IPS-18a (cell line): ENCODE results near the gene PIP5K1B.
A peak's percentile ranks its signal among the peaks of the same experiment; 100 is the strongest.

Source experiments
- H3K27ac ChIP-seq: one replicate; pipeline ENCODE4 v1.5.1; 2013; ENCODE audit warnings: low read length
- H3K27me3 ChIP-seq: one replicate; pipeline ENCODE4 v1.6.1; 2013; ENCODE audit warnings: mild to moderate bottlenecking, low read length; ENCODE audit not compliant: control insufficient read depth, insufficient read depth
- H3K36me3 ChIP-seq: one replicate; pipeline ENCODE4 v1.6.1; 2013; ENCODE audit warnings: low read depth, low read length; ENCODE audit not compliant: control insufficient read depth
- H3K4me1 ChIP-seq: one replicate; pipeline ENCODE4 v1.6.1; 2013; ENCODE audit warnings: low read depth, low read length; ENCODE audit not compliant: control insufficient read depth
- H3K4me3 ChIP-seq: one replicate; pipeline ENCODE4 v1.5.1; 2013; ENCODE audit warnings: low read length
- H3K9ac ChIP-seq: one replicate; pipeline ENCODE4 v1.6.1; 2013; ENCODE audit warnings: mild to moderate bottlenecking, low read length, moderate library complexity
- H3K9me3 ChIP-seq: one replicate; pipeline ENCODE4 v1.6.1; 2013; ENCODE audit warnings: low read depth, low read length; ENCODE audit not compliant: control insufficient read depth

PIP5K1B gene

GRCh38 chr9:68876681-68877080 lies 171.6 kb downstream of the PIP5K1B start:
- peak overlapping the region; percentile 19 for H3K27ac ChIP-seq
- no peaks in the 10 kb centered on the region for H3K27me3 ChIP-seq
- H3K36me3 ChIP-seq, result no peaks in the 10 kb centered on the region
- peaks cover 29% of the 10 kb centered on the region for H3K4me1 ChIP-seq
- H3K9me3 ChIP-seq, result no peaks in the 10 kb centered on the region
- H3K4me3 ChIP-seq, result no peak overlapping the region
- H3K9ac ChIP-seq, result peak overlapping the region; percentile 29

GRCh38 chr9:68877219-68877618 lies 172.2 kb downstream of the PIP5K1B start:
- H3K27me3 ChIP-seq, result no peaks in the 10 kb centered on the region
- H3K27ac ChIP-seq, result no peak overlapping the region
- H3K9me3 ChIP-seq, result no peaks in the 10 kb centered on the region
- peaks cover 25% of the 10 kb centered on the region for H3K4me1 ChIP-seq
- H3K36me3 ChIP-seq, result no peaks in the 10 kb centered on the region
- H3K4me3 ChIP-seq, result no peak overlapping the region
- H3K9ac ChIP-seq, result peak overlapping the region; percentile 29

- Histone ChIP-seq H3K4me1 (peaks cover 18% of the 10 kb centered on the region), H3K4me3 (no peak overlapping the region), H3K36me3 (no peaks in the 10 kb centered on the region), H3K27me3 (no peaks in the 10 kb centered on the region), H3K9ac (no peak overlapping the region), H3K27ac (no peak overlapping the region), H3K9me3 (no peaks in the 10 kb centered on the region)
Observed at GRCh38 chr9:68878450-68878849, 173.4 kb downstream of the PIP5K1B start.

DNA sequence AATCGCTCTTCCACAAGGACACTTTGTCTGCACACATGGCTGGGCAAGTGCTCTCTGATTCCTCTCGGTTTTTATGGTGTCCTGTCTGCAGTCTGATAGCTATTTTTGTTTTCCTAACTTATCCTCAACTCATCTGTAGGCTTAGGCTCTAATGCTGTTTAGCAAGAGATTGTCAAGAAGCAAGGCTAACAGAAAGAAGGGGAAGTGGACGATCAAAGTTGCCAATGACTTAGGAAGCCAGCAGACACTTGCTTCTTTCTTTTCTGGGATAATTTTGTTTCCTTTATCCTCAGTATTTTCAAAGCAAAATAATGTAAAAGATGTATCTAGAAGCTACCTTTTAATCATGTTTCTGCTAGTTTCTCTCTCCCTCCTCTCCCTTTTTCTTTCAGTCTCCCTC lies 178.2 kb downstream of the PIP5K1B start:
- H3K27ac ChIP-seq, result no peak overlapping the region
- H3K36me3 ChIP-seq, result no peaks in the 10 kb centered on the region
- H3K27me3 ChIP-seq, result no peaks in the 10 kb centered on the region
- H3K9me3 ChIP-seq, result no peaks in the 10 kb centered on the region
- H3K9ac ChIP-seq, result no peak overlapping the region
- H3K4me1 ChIP-seq, result no peaks in the 10 kb centered on the region
- no peak overlapping the region for H3K4me3 ChIP-seq

GRCh38 chr9:68887232-68887631 lies 182.2 kb downstream of the PIP5K1B start:
- Histone ChIP-seq H3K27ac (no peak overlapping the region), H3K9ac (no peak overlapping the region), H3K4me3 (no peak overlapping the region), H3K9me3 (no peaks in the 10 kb centered on the region), H3K36me3 (no peaks in the 10 kb centered on the region), H3K4me1 (no peaks in the 10 kb centered on the region), H3K27me3 (no peaks in the 10 kb centered on the region)

- Histone ChIP-seq H3K9me3 (no peaks in the 10 kb centered on the region), H3K36me3 (no peaks in the 10 kb centered on the region), H3K27me3 (no peaks in the 10 kb centered on the region), H3K4me3 (no peak overlapping the region), H3K27ac (no peak overlapping the region), H3K9ac (no peak overlapping the region), H3K4me1 (peaks cover 13% of the 10 kb centered on the region)
Observed at GRCh38 chr9:68894502-68894901, 189.5 kb downstream of the PIP5K1B start.

DNA sequence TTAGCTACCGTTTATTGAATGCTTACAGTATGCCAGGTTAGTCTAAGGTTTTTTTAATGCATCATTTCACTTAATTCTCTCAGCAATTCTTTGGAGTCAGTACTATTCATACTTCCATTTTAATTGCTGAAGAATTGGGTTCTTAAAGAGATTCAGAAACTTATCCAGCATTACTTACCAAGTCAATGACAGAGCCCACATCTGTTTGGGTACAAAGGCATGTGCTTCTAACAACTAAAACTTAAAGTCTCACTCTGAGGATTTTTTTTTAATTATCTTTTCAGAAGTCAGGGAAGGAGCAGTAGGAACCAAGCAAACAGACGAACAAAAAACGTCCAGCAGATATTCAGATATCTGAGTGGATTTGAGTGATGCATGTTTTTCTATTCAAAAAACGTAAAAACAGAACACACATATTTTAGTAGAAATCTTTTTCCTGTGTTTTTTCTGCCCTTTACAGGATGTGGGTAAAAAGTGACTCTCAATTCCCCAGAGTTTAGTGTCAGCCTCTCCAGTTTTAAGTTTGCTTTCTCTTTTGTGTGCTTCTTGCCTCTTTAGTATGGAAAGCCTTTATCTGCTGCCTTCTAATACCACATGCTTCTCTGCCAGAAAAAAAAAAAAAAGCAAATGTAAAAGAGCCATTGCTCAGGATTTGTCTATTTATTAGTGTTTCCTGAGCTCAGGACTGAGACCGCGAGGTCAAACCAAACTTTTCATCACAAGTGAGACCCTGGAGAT lies 190.9 kb downstream of the PIP5K1B start:
- Histone ChIP-seq H3K27me3 (no peaks in the 10 kb centered on the region), H3K9me3 (no peaks in the 10 kb centered on the region), H3K36me3 (no peaks in the 10 kb centered on the region), H3K27ac (no peak overlapping the region), H3K4me1 (peaks cover 16% of the 10 kb centered on the region), H3K4me3 (no peak overlapping the region), H3K9ac (no peak overlapping the region)

DNA sequence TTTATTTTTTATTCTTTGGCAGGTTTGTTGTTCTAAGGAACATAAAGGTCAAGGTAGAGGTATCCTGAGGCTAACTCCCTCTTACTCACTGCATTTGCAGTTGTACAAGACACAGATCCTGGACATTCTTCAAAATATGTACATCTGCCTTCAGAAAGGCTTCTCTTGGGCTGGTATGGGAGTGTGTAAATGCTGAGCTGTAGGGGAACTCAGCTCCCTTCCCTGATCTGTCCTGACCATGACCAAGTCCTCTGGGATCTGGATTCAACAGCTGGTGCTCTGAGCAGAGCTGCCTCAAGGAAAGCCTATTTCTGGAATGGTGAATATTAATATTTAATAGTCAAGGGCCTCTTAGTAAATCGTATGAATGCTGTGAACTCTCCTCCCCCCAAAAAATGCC lies 191.4 kb downstream of the PIP5K1B start:
- no peak overlapping the region for H3K9ac ChIP-seq
- no peaks in the 10 kb centered on the region for H3K9me3 ChIP-seq
- no peaks in the 10 kb centered on the region for H3K27me3 ChIP-seq
- H3K4me1 ChIP-seq, result peaks cover 16% of the 10 kb centered on the region
- no peak overlapping the region for H3K4me3 ChIP-seq
- no peak overlapping the region for H3K27ac ChIP-seq
- H3K36me3 ChIP-seq, result no peaks in the 10 kb centered on the region

- no peaks in the 10 kb centered on the region for H3K9me3 ChIP-seq
- peaks cover 16% of the 10 kb centered on the region for H3K4me1 ChIP-seq
- no peaks in the 10 kb centered on the region for H3K27me3 ChIP-seq
- no peaks in the 10 kb centered on the region for H3K36me3 ChIP-seq
- H3K27ac ChIP-seq, result no peak overlapping the region
- H3K4me3 ChIP-seq, result no peak overlapping the region
- no peak overlapping the region for H3K9ac ChIP-seq
Observed at GRCh38 chr9:68897577-68898145, 192.6 kb downstream of the PIP5K1B start.

- Histone ChIP-seq H3K4me3 (no peak overlapping the region), H3K27ac (no peak overlapping the region), H3K4me1 (peaks cover 16% of the 10 kb centered on the region), H3K36me3 (no peaks in the 10 kb centered on the region), H3K27me3 (no peaks in the 10 kb centered on the region), H3K9me3 (no peaks in the 10 kb centered on the region), H3K9ac (no peak overlapping the region)
Observed at GRCh38 chr9:68898781-68899439, 193.9 kb downstream of the PIP5K1B start.

DNA sequence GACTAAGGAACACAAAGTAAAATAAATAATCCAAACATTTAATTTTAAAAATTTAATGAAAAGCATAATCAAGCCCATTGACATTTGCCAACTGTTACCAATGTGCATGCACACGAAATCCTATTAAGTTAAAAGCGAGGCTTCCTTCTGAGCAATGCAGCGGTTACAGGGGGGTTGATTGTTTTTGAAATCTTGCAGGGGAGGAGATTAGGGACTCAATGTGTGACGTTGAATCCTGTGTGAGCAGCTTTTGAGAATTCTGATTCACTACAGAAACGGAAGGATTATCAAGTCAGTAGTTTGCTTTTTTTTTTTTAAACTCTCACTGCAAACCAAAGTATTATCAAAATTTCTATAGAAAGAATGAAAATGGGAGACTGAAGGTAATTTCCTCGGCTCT lies 199.4 kb downstream of the PIP5K1B start:
- H3K9me3 ChIP-seq, result no peaks in the 10 kb centered on the region
- no peak overlapping the region for H3K9ac ChIP-seq
- peaks cover 9% of the 10 kb centered on the region for H3K4me1 ChIP-seq
- H3K27ac ChIP-seq, result no peak overlapping the region
- no peaks in the 10 kb centered on the region for H3K36me3 ChIP-seq
- H3K27me3 ChIP-seq, result no peaks in the 10 kb centered on the region
- H3K4me3 ChIP-seq, result no peak overlapping the region

- H3K9ac ChIP-seq, result no peak overlapping the region
- no peaks in the 10 kb centered on the region for H3K36me3 ChIP-seq
- no peaks in the 10 kb centered on the region for H3K9me3 ChIP-seq
- H3K4me3 ChIP-seq, result no peak overlapping the region
- H3K27ac ChIP-seq, result no peak overlapping the region
- no peaks in the 10 kb centered on the region for H3K27me3 ChIP-seq
- H3K4me1 ChIP-seq, result peaks cover 5% of the 10 kb centered on the region
Observed at GRCh38 chr9:68905129-68905528, 200.1 kb downstream of the PIP5K1B start.
